SK-N-SH (cell line): ENCODE results near the gene FBXL7.

Experiments used
- MAX ChIP-seq: IDR thresholded peaks from 2 replicates; pipeline ENCODE4 v1.4.0; 2012; ENCODE audit warnings: low read depth
- USF2 ChIP-seq: fragments of 150-350 bp; IDR thresholded peaks from 2 replicates; pipeline ENCODE4 v1.6.1; 2017; ENCODE audit warnings: antibody characterized with exemption, low read length, low read depth, borderline replicate concordance

DNA sequence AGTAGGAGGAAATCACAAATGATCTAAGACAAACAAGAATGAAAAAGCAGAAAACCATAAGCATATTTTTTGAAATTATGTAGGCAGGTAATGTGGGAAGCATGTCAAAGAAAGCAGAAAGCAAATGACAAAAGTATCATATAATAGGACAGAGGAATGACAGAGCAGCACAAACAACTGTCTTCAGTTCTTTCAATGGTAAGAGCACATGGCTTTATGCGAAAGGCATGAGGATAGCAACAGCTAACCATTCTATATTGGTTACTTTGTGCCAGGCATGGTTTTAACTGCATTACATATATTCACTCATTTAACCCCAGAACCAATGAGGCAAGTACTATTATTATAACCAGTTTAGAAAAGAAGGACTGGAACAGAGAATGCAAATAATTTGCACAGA is 137.4 kb downstream of the FBXL7 start:
- no peak for TF ChIP-seq USF2
- no peak for TF ChIP-seq MAX
